Tibial nerve (tissue), 4 donors: ENCODE results near the gene BMP8B.
"Not testable (repeated sequence)": the region's sequence is repeated elsewhere in the genome, so short reads cannot be mapped to it uniquely, and the experiment has no call there.

Experiments
- EP300 ChIP-seq, 2 donors: sonication (generic); formaldehyde crosslinking; IDR thresholded peaks; one replicate each; pipeline ENCODE4 v1.6.1; 2017; ENCODE audit warnings: antibody characterized with exemption in 2 of 2, mild to moderate bottlenecking in 1 of 2
- POLR2A ChIP-seq, 2 donors: fragments of 450-650 bp; IDR thresholded peaks; one replicate each; pipeline ENCODE4 v1.6.1; 2017; ENCODE audit warnings: antibody characterized with exemption in 2 of 2, mild to moderate bottlenecking in 2 of 2, moderate library complexity in 2 of 2
- TF ChIP-seq, protein P1 (sequence below), 5 experiments: fragments of 200-600 bp in 3 of 5; fragments of 450-650 bp in 2 of 5; sonication (generic) in 3 of 5; IDR thresholded peaks; one replicate each; pipeline ENCODE4 v1.5.1; 2016 to 2019; ENCODE audit warnings: antibody characterized with exemption in 5 of 5, mild to moderate bottlenecking in 3 of 5, moderate library complexity in 2 of 5

DNA sequence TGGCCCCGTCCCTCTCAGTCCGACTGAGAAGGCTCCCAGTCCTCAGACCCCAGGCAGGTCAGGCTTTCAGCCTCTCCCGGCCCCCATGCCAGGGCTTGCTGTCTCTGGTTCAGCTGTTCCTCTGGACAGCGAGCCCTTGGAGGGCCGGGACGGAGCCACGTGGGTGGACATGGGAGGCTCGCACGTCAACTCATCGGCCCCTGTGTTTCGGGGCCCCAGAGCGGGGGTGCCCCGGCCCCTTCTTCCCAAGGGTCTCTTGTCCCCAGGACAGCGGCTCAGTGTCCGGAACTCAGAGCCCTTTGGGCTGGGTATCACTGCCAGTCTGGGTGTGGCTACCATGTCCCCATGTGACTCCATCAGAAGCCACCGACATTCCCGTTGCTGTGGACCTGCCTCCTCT lies 10.8 kb downstream of the BMP8B start:
- not testable (repeated sequence) for TF ChIP-seq POLR2A, EP300 (IDR thresholded peaks at IDR 0.05)
- TF ChIP-seq, protein P1, sequence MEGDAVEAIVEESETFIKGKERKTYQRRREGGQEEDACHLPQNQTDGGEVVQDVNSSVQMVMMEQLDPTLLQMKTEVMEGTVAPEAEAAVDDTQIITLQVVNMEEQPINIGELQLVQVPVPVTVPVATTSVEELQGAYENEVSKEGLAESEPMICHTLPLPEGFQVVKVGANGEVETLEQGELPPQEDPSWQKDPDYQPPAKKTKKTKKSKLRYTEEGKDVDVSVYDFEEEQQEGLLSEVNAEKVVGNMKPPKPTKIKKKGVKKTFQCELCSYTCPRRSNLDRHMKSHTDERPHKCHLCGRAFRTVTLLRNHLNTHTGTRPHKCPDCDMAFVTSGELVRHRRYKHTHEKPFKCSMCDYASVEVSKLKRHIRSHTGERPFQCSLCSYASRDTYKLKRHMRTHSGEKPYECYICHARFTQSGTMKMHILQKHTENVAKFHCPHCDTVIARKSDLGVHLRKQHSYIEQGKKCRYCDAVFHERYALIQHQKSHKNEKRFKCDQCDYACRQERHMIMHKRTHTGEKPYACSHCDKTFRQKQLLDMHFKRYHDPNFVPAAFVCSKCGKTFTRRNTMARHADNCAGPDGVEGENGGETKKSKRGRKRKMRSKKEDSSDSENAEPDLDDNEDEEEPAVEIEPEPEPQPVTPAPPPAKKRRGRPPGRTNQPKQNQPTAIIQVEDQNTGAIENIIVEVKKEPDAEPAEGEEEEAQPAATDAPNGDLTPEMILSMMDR (IDR thresholded peaks at IDR 0.05), result not testable (repeated sequence)
